ENCODE measurements around the gene KLF16.

The KLF16 gene

GRCh38 chr19:1826557-1827521 is 36.5 kb downstream of the KLF16 start:
- no peak for DNase-seq

GRCh38 chr19:1825909-1826556 is 37.3 kb downstream of the KLF16 start:
- peak in 48 of 51 donors; percentile 6 to 83 (median 44) for DNase-seq

- no peak for DNase-seq
Observed at GRCh38 chr19:1824252-1824622, 39.1 kb downstream of the KLF16 start.

- DNase-seq, result no peak
Observed at GRCh38 chr19:1823539-1824251, 39.7 kb downstream of the KLF16 start.

GRCh38 chr19:1823020-1823419 is 40.4 kb downstream of the KLF16 start:
- no peak for DNase-seq

- DNase-seq, result no peak
Observed at GRCh38 chr19:1822210-1822609, 41.2 kb downstream of the KLF16 start.

- DNase-seq, result no peak
Observed at GRCh38 chr19:1819341-1820255, 43.8 kb downstream of the KLF16 start.

GRCh38 chr19:1818549-1819195 is 44.7 kb downstream of the KLF16 start:
- no peak for DNase-seq

- no peak for DNase-seq
Observed at GRCh38 chr19:1817553-1818179, 45.7 kb downstream of the KLF16 start.

GRCh38 chr19:1816530-1817298 is 46.7 kb downstream of the KLF16 start:
- no peak for DNase-seq

- no peak for DNase-seq
Observed at GRCh38 chr19:1815605-1816529, 47.5 kb downstream of the KLF16 start.

- DNase-seq, result no peak
Observed at GRCh38 chr19:1814833-1815604, 48.4 kb downstream of the KLF16 start.

- DNase-seq, result no peak
Observed at GRCh38 chr19:1814391-1814790, 49.0 kb downstream of the KLF16 start.

GRCh38 chr19:1813192-1814182 is 49.9 kb downstream of the KLF16 start:
- no peak for DNase-seq

- DNase-seq, result peak in 46 of 51 donors; percentile 16 to 80 (median 60)
Observed at GRCh38 chr19:1812426-1813191, 50.8 kb downstream of the KLF16 start.

Measured in hypothalamus (tissue), 51 donors.